IPS-NIHi11 (cell line): ENCODE measurements around the gene GNG3.
"Not testable (repeated sequence)": the region's sequence is repeated elsewhere in the genome, so short reads cannot be mapped to it uniquely, and the experiment has no call there.

Experiments
- DNase-seq: peaks from one replicate; pipeline ENCODE4 v3.0.0; 2012; ENCODE audit warnings: mixed read lengths, low spot score

GNG3 gene

DNA sequence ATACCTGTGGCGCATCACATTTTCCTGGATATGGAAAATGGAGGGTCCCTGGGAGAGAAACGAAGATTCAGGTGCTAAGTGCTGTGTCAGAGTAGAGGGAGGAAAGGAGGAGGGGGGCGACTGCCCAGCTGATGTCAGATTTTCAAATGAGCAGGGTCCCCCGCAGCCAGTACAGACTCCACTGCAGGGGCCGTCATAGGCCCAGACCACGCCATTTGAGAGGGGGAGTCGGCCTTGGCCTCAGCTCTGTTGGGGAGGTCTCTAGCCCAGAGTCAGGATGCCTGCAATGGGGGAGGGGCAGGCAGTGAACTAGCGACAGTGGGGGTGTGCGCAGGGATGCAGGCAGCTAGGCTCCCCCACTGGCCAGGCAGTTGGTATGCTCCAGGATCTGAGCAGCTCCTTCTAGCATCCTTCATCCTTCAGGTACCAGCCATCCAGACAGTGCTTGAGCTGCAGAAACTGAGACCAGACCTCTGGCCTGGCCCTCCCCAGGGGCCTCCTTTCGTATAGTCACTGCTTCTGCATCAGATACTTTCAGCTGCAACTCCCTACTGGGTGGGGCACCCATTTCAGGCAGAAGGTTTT, at the start of gene GNG3, which contains the start of gene BSCL2:
Gene GNG3, plus strand, starts transcription at position 400 of the 585 bp plus-strand sequence. CDS start 620 bp downstream, outside the sequence.
Gene BSCL2, minus strand, starts transcription at position 148 of the 585 bp plus-strand sequence. CDS start 229 bp downstream, outside the sequence.
- DNase-seq: peak; percentile 73

DNA sequence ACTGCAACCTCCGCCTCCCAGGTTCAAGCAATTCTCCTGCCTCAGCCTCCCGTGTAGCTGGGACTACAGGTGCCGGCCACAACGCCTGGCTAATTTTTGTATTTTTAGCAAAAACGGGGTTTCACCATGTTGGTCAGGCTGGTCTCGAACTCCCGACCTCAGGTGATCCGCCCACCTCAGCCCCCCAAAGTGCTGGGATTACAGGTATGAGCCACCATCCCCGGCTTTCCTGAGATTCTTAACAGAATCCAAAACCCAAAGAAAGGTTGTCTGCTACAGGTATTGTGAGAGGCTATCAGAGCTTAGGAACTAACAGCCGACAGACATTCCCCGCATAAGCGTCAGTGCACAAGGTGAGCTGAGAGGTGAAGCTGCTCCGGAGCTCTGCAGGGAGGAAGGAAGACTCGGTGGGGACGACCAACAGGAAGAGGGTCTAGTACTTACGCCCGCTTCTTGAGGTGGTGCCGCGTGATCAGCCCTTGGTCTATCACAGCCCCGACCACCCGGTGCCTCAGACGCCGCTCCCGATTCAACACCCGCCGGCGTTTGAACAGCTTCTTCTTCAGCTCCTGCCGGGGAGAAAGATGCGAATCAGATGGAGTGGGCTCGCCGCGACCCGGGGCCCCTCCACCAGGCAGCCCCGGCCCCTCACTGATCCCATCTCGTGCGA, 42.9 kb upstream of the GNG3 start:
- peak; percentile 62 for DNase-seq

DNA sequence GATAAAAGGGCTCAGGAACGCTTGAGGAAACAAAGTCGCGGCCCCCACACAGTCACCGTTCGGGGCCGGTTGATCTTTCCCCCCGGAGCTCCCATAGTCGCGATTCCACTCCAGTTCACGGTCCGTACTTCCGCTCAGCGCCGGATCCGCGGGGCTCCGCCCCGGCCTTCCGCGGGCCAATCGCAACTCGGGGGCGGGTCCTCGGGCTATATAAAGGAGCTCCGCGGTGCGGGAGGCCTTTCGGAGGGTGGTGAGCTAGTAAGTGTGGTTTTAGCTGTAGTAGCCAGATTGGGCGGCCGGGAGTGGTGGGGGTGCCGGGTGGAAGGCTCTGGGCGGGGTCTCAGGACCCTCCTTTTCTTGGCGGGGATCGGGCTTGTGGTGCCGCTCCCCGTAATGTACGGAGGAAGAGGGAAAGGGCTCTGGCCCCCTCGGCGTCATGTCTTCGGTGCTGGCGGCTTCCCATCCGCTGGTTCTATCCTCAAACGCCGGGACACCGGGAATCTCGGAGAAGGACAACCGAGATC, 42.3 kb upstream of the GNG3 start, which contains the start of the genes C11orf98 and CSKMT:
Gene C11orf98, minus strand, starts transcription at position 136 of the 524 bp plus-strand sequence. Its CDS starts 41 bp downstream, at position 95.
Gene CSKMT, plus strand, starts transcription at position 238 of the 524 bp plus-strand sequence. CDS start 568 bp downstream, outside the sequence.
- peak; percentile 97 for DNase-seq

DNA sequence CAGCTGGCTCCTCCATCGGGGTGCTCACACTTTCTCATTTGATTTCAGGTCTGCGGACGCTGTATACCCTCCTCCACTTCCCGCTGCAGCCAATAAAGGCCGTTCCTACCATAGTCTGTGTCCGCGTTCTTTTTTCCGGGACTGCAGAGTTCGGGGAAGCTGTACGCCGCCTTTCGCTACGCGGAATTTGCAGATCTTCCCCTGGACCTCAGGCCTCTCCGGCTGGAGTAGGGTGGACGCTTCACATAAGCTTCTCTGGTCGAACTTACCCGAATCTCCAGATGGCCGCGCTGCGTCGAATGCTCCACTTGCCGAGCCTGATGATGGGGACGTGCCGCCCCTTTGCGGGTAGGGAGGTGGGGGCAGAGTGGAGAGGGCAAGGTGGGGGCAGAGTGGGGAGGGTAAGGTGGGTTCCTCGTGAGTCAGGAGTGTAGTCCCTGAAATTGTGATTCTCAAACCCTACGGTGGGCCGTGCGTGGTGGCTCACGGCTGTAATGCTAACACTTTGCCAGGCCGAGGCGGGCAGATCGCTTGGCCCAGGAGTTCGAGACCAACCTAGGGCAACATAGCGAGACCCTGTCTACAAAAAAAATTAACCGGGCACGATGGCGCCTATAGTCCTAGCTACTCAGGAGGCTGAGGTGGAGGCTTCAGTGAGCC, 41.7 kb upstream of the GNG3 start:
- DNase-seq: no peak

DNA sequence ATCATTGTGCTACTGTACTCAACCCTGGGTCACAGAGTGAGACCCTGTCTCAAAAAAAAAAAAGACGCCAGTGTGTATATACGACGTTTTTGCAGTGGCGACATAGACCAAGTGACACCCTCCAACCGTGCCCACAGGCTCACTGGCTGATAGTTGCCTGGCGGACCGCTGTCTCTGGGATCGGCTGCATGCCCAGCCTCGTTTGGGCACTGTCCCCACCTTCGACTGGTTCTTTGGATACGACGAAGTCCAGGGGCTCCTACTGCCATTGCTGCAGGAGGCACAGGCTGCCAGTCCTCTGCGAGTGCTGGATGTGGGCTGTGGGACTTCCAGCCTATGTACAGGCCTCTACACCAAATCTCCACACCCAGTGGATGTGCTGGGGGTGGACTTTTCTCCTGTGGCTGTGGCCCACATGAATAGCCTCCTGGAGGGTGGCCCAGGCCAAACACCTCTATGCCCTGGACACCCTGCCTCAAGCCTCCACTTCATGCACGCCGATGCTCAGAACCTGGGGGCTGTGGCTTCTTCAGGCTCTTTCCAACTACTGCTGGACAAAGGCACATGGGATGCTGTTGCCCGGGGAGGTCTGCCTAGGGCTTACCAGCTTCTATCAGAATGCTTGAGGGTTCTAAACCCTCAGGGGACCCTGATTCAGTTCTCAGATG, 41.1 kb upstream of the GNG3 start:
- no peak for DNase-seq

DNA sequence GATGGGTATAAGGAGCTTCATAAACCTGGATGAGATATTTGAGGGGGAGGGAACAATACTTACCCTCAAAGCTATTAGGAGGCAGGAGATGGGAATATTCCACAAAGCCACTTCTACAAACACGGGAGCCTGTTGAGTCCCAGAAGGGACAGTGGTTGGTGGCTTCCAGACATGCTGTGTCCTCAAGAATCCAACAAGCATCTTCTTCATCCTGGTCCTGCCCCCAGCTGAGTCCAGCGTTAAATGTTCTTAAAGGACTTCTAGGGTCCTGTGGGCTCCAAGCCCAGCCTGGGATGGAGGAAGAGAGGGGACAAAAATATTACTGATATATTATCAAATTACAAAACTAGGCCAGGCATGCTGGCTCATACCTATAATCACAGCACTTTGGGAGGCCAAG, 40.0 kb upstream of the GNG3 start:
- DNase-seq: no peak

DNA sequence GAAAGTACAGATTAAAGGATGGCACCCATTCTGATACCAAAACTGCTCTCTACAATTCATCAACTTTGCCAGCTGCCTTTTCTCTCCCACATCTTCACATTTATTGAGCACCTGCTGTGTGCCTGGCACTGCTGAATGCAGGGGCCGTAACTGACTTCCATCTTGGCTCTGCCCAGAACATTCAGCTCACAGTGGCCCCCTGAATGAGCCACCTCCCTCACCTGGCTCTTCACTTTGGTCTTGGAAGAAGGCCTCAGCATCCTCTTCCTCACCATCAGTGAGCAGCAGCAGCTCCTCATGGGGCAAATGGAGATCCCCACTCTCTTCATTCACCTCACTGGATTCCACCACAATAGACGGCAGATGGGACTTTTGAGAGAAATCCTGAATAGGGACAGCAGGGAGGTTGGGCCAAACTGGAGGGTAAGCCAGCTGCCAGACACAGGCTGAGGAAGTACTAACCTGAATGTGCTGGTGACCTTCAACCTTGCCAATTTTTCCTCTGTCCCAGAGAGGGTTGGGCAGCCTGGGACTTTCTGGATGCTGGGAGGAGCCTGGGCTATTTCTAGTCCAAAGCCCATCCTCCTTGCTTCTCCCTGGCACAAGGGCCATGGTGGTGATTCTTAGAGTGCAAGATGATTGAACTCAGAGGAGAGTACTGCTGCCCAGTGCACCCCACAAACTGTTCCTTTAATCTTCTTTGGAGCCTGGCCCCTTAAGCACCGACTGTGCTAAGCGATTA, 37.9 kb upstream of the GNG3 start:
- no peak for DNase-seq

DNA sequence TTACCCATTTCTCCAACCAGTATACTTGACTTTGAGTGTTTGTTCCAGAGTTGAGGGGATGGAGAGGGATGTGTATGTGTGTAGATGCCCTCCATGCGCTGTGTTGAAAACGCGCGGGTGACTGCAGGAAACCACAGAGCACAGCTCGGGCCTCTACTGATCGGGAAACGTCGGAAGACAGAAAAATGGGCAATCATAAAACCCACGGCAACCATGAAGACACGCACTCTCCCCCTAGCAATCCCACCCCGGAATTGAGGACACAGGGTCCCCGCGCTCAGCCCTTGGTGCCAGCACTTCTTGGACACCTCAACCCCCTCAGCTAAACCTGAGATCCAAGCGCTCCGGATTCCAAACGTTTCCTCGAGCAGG, 36.3 kb upstream of the GNG3 start:
- DNase-seq: no peak

DNA sequence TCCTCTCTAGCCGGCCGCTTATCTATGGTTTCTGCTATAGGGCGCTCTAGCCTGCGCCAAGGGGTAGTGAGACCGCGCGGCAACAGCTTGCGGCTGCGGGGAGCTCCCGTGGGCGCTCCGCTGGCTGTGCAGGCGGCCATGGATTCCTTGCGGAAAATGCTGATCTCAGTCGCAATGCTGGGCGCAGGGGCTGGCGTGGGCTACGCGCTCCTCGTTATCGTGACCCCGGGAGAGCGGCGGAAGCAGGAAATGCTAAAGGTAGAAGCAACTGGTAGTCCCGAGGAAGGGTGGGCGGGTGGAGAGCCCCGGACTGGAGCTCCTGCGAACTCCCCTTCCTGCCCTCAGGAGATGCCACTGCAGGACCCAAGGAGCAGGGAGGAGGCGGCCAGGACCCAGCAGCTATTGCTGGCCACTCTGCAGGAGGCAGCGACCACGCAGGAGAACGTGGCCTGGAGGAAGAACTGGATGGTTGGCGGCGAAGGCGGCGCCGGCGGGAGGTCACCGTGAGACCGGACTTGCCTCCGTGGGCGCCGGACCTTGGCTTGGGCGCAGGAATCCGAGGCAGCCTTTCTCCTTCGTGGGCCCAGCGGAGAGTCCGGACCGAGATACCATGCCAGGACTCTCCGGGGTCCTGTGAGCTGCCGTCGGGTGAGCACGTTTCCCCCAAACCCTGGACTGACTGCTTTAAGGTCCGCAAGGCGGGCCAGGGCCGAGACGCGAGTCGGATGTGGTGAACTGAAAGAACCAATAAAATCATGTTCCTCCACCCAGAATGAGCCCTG, 35.7 kb upstream of the GNG3 start, which contains the start of the genes LBHD1 and UQCC3:
Gene LBHD1, minus strand, starts transcription at position 660 of the 782 bp plus-strand sequence. CDS start 2,236 bp downstream, outside the sequence.
Gene UQCC3, plus strand, starts transcription at position 66 of the 782 bp plus-strand sequence. Its CDS starts 73 bp downstream, at position 139.
- DNase-seq: peak; percentile 80

DNA sequence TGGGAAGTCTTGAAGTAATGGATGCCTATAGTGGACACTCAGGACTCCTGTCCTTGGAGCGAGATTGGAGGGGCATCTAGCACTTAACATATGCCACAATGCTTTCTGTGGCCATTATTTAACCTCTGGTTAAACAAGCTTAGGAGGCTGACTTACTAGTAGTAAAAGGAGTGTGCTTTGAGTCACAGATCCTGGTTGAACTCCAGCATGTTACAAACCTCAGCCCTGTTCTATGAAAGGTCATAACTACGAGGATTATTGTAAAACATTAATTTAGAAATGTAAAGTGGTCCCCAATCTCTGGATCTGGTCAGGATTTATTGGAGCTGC, 34.3 kb upstream of the GNG3 start:
- no peak for DNase-seq

DNA sequence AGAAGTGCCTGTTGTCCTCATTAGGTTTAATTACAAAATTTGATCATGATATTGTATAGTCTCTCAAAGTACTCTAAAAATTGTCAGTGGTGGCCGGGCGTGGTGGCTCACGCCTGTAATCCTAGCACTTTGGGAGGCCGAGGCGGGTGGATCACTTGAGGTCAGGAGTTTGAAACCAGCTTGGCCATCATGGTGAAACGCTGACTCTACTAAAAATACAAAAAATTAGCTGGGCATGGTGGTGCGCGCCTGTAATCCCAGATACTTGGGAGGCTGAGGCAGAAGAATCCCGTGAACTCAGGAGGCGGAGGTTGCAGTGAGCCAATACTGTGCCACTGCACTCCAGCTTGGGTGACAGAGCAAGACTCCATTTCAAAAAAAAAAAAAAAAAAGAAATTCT, 32.1 kb upstream of the GNG3 start:
- not testable (repeated sequence) for DNase-seq

DNA sequence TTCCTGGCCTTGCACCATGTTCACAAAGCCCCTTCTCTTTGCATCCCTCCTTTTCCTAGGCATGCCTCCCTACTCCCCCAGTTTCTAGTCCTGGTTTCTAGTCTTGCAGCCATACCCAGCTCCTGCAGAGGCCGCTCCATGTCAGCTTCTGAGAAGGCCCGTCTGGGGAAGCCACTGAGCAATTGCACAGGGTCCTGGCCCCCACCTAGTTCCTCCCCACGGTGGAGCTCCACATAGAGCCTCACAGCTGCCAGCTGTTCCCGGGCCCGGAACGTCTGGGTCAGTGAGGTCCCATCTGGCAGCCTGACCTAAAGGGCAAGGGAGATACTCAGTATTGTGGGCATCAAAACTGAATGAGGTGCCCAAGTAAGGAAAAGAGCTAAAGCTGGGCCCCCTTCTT, 30.8 kb upstream of the GNG3 start:
- no peak for DNase-seq

DNA sequence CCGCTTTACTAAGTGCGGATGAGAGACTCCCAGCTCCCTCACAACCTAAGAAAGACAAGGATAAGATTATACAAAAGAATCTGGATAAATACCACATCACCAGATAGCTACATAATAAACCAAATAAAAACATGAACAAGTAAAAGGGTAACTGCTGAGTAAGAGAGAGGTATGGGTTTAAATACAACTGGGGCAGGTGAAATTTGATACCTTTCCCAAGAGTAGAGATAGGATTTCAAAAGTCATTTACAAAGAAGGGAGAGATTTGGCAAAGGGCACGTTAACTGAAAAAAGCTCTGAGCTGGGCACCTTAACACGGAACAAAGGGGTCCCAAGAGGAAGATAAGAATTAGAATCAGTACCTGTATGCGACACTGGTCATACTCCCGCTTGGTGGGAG, 30.3 kb upstream of the GNG3 start:
- DNase-seq: no peak

DNA sequence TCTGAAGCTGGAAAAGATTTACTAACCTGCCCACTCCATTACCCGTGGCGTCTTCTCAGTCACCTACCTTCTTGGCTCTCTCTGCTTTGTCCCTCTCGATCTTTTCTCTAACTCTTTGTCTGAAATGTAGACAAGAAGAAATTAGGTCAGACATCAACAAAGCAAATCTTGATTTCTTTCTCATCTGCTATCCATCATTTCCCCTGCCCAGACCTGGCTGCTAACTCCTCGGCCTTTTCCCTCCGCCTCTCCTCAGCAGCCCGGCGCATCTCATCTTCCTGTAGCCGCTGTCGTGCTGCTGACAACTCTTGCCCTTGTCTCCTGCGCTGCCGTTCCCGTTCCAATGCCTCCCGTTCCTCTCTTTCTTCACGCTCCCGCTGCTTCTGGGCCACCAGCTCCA, 29.8 kb upstream of the GNG3 start:
- DNase-seq: no peak

DNA sequence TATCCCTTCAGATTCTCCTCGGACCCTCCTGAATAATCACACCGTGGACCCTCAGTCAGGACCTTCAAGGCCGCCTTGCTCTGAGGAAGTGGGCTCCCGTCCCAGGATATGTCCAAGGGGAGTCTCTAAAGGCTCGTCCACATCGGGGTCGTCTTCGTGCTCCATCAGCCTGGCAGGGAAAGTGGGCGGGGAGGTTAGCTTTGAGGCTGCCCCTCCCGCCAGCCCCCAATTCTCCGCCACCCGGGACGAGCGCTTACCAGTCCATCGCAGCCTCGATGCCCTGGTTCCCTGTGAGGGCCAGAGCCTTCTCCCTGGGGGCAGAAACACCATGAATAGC, 29.1 kb upstream of the GNG3 start:
- no peak for DNase-seq

DNA sequence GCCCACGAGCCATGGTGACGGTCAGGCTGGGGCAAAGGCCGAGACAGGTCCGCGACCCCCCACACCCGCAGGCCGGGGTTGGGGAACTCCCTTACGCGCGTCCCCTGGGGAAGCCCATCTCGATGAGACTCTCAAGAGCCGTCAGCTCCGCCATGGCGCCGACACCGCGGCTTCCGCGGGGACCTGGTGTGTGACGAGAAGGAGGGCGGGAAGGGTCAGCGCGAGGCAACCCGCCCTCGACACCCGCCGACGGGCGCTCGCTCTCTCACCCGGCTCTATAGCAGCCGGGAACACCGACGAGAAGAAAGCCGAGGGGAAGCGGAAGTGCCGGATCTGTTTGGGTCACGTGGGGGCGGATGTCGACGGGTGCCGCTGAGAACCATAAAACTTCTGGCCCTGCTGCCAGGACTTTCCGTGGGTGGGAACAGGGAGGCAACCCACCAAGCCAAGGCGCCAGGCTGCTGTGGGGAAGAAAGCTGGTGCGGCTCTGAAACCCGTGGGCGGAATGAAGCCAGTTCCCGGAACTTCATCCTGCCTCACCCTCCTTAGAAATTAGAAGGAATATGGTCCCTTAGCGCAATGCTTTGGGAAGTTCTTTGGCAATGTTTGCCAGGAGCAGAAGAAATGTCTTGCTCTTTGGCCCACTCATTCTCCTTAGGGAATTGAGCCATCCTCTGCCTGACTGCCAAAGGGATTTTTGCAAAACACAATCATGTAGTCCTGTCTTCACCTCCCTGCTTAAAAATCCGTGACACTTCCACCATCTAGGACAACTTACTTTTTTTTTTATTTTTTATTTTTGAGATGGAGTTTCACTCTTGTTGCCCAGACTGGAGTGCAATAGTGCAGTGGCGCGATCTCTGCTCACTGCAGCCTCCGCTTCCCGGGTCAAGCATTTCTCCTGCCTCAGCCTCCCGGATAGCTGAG, 28.4 kb upstream of the GNG3 start, which contains the start of gene UBXN1:
Gene UBXN1, minus strand, starts transcription at position 304 of the 927 bp plus-strand sequence. Its CDS starts 150 bp downstream, at position 154.
- peak; percentile 90 for DNase-seq

DNA sequence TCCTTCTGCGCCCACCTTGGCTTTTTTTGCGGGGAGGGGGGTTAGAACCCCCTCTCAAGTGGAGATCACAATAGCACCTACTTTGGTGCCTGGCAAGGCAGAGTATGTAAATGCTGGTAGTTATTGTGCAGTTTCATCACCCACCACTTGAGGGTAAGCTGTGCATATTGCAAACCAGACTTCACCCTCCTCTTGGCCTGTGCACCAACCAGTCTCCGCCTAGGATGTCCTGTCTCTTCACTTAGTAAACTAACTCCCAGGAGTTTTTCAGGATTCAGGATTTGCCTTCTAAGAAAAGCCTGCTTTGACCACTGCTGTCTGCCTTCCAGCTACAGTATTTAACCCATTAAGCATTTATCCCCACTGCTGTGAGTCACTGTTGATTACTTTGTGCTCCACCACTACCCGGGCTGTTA, 26.6 kb upstream of the GNG3 start:
- no peak for DNase-seq

DNA sequence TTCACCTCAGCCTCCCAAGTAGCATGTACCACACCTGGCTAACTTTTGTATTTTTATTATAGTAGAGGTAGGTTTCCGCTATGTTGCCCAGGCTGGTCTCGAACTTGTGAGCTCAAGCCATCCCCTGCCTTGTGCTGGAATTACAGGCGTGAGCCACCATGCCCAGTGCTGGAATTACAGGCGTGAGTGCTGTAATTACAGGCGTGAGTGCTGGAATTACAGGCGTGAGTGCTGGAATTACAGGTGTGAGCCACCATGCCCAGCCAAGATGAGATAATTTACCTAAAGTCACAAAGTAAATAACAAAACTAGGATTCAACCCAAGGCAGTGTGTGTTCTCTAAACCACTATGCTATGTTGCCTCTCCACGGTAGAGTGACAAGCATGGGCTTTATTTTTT, 25.0 kb upstream of the GNG3 start:
- DNase-seq: no peak
